MM.1S (cell line): ENCODE data around the gene GPR137B.

Source experiments
- DNase-seq: peaks from one replicate; pipeline ENCODE4 v3.0.0-alpha.2; 2015
- H2AFZ ChIP-seq: fragments of 300-600 bp; sonication (generic); 2 replicates; pipeline ENCODE4 v1.6.0; 2016; ENCODE audit warnings: antibody characterized with exemption, low read length
- H3F3A ChIP-seq: fragments of 300-600 bp; sonication (generic); 2 replicates; pipeline ENCODE4 v1.6.1; 2016; ENCODE audit warnings: mild to moderate bottlenecking, antibody characterized with exemption, low read length, moderate library complexity, mixed read lengths; ENCODE audit not compliant: insufficient read depth
- H3K27ac ChIP-seq: fragments of 300-600 bp; sonication (generic); 2 replicates; pipeline ENCODE4 v1.5.1; 2016; ENCODE audit warnings: mild to moderate bottlenecking, low read length
- H3K27me3 ChIP-seq: fragments of 300-600 bp; sonication (generic); replicated peaks from 2 replicates; pipeline ENCODE4 v1.6.0; 2016; ENCODE audit warnings: low read length; ENCODE audit not compliant: insufficient read depth
- H3K36me3 ChIP-seq: fragments of 300-600 bp; sonication (generic); replicated peaks from 2 replicates; pipeline ENCODE4 v1.6.1; 2016; ENCODE audit warnings: mild to moderate bottlenecking, low read length, mixed read lengths; ENCODE audit not compliant: insufficient read depth
- H3K4me1 ChIP-seq: fragments of 300-600 bp; sonication (generic); 2 replicates; pipeline ENCODE4 v1.6.1; 2016; ENCODE audit warnings: low read length, mixed read lengths
- H3K4me2 ChIP-seq: fragments of 300-600 bp; sonication (generic); 2 replicates; pipeline ENCODE4 v1.6.0; 2016; ENCODE audit warnings: low read depth, low read length
- H3K4me3 ChIP-seq: fragments of 300-600 bp; sonication (generic); 2 replicates; pipeline ENCODE4 v1.5.1; 2016; ENCODE audit warnings: low read length, mixed read lengths
- H3K79me2 ChIP-seq: fragments of 300-600 bp; sonication (generic); 2 replicates; pipeline ENCODE4 v1.6.1; 2016; ENCODE audit warnings: mixed run types, low read length, mixed read lengths
- H3K9ac ChIP-seq: fragments of 300-600 bp; sonication (generic); 2 replicates; pipeline ENCODE4 v1.6.1; 2016; ENCODE audit warnings: low read length, mixed read lengths
- H3K9me2 ChIP-seq: fragments of 300-600 bp; sonication (generic); replicated peaks from 2 replicates; pipeline ENCODE4 v1.6.1; 2016; ENCODE audit warnings: mild to moderate bottlenecking, low read length, mixed read lengths; ENCODE audit not compliant: insufficient read depth
- H3K9me3 ChIP-seq: fragments of 300-600 bp; sonication (generic); replicated peaks from 2 replicates; pipeline ENCODE4 v1.6.1; 2016; ENCODE audit warnings: mild to moderate bottlenecking, low read length, mixed read lengths; ENCODE audit not compliant: insufficient read depth
- H4K20me1 ChIP-seq: fragments of 300-600 bp; sonication (generic); 2 replicates; pipeline ENCODE4 v1.6.1; 2016; ENCODE audit warnings: mild to moderate bottlenecking, low read length, moderate library complexity, mixed read lengths; ENCODE audit not compliant: insufficient read depth
- CTCF ChIP-seq: fragments of 300-600 bp; sonication (generic); IDR thresholded peaks from 2 replicates; pipeline ENCODE4 v1.5.1; 2016; ENCODE audit warnings: antibody characterized with exemption, low read length, mixed read lengths
- EZH2 ChIP-seq: fragments of 300-600 bp; sonication (generic); optimal IDR thresholded peaks from 2 replicates; pipeline ENCODE3; 2017; ENCODE audit warnings: low read depth, mild to moderate bottlenecking, antibody characterized with exemption, low read length, mixed read lengths
- EZH2phosphoT487 ChIP-seq: fragments of 300-600 bp; sonication (generic); IDR thresholded peaks from 2 replicates; pipeline ENCODE4 v1.6.1; 2018; ENCODE audit warnings: antibody characterized with exemption, low read length

The GPR137B gene

GRCh38 chr1:236131916-236132315 lies 10.4 kb upstream of the GPR137B start:
- Histone ChIP-seq H3K9me3 (no peaks in the 10 kb centered on the region), H3K79me2 (no peaks in the 10 kb centered on the region), H3K9me2 (no peaks in the 10 kb centered on the region), H2AFZ (no peak overlapping the region), H3K27me3 (peaks cover 5% of the 10 kb centered on the region; the same call in 1 of the 2 replicates), H3K9ac (no peak overlapping the region), H3K36me3 (no peaks in the 10 kb centered on the region), H3K4me2 (no peak overlapping the region), H3K27ac (no peak overlapping the region), H4K20me1 (no peaks in the 10 kb centered on the region), H3F3A (no peaks in the 10 kb centered on the region), H3K4me1 (no peaks in the 10 kb centered on the region), H3K4me3 (no peak overlapping the region)
- TF ChIP-seq EZH2 (no peak), EZH2phosphoT487 (no peak), CTCF (no peak)
- DNase-seq = no peak

DNA sequence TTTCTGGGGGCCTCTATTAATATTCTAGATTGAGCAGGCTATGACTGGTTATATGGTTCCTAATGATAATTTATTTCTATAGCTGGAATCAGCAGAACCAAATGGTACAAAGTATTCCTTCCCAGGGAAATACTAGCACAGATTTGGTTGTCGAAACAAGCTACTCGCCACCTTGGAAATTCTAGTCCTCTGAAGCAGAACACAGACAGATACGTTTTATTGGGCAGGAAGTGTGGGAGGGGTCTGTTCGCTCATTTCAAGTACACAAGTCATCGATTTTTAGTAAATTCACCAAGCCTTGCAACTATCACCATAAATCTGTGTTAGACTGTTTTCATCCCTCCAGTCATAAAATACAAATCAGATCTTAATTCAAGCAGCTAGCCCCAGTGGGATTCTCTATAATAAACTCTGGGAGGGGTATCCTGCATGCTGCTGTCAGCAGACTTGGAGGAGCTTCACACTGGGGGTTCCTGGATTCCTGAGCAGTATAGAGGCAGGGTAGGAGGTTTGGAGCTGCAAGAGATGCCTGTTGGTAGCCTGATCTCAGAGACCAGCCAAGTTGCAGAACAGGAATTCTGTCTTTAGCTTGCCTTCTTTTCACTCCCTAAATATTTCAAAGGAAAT lies 9.8 kb upstream of the GPR137B start:
- peaks cover 5% of the 10 kb centered on the region; the same call in 1 of the 2 replicates for H3K27me3 ChIP-seq
- H3K9me3 ChIP-seq = no peaks in the 10 kb centered on the region
- no peak overlapping the region for H3K27ac ChIP-seq
- H3K79me2 ChIP-seq = no peaks in the 10 kb centered on the region
- no peak overlapping the region for H2AFZ ChIP-seq
- TF ChIP-seq EZH2phosphoT487 (no peak), CTCF (no peak), EZH2 (no peak)
- no peaks in the 10 kb centered on the region for H3F3A ChIP-seq
- H3K4me3 ChIP-seq = no peak overlapping the region
- no peaks in the 10 kb centered on the region for H4K20me1 ChIP-seq
- H3K4me1 ChIP-seq = no peaks in the 10 kb centered on the region
- no peak overlapping the region for H3K9ac ChIP-seq
- no peaks in the 10 kb centered on the region for H3K36me3 ChIP-seq
- no peak overlapping the region for H3K4me2 ChIP-seq
- no peak for DNase-seq
- no peaks in the 10 kb centered on the region for H3K9me2 ChIP-seq

DNA sequence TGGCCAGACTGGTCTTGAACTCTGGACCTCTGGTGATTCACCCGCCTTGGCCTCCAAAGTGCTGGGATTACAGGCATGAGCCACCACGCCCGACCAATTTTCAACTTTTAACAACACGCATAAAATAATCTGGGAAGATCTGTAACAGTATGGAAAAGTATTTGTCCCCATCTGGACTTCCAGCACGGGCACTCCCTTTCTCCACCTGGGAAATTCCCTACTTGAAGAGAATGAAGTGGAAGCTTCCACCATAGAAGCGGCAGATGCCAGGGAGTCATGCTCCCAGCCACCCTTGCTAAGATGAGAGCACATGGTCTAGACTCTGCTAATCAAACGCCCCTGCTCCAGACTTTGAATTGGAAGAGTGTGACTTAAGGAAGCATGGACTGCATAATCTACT lies 9.0 kb upstream of the GPR137B start:
- Histone ChIP-seq H4K20me1 (no peaks in the 10 kb centered on the region), H3K4me2 (no peak overlapping the region), H3K9me3 (no peaks in the 10 kb centered on the region), H3K9me2 (no peaks in the 10 kb centered on the region), H3K36me3 (no peaks in the 10 kb centered on the region), H3K4me1 (no peaks in the 10 kb centered on the region), H3K27ac (no peak overlapping the region), H3K4me3 (no peak overlapping the region), H3K79me2 (no peaks in the 10 kb centered on the region), H2AFZ (no peak overlapping the region), H3K9ac (no peak overlapping the region), H3K27me3 (peaks cover 5% of the 10 kb centered on the region; the same call in 1 of the 2 replicates), H3F3A (no peaks in the 10 kb centered on the region)
- TF ChIP-seq EZH2phosphoT487 = no peak
- no peak for TF ChIP-seq CTCF
- TF ChIP-seq EZH2 = no peak
- DNase-seq = no peak
